ENCODE measurements around the gene KNDC1.

KNDC1 gene

GRCh38 chr10:133197786-133198185, 37.8 kb downstream of the KNDC1 start:
- Histone ChIP-seq H4K20me1 (ENCODE audit: insufficient read depth, low read length) (no peaks in the 10 kb centered on the region), H3K9ac (ENCODE audit: low read length) (no peak overlapping the region), H3K27ac (ENCODE audit: low read depth, low read length, poor library complexity, severe bottlenecking) (no peak overlapping the region), H2AFZ (ENCODE audit: low read length) (no peak overlapping the region), H3K79me2 (ENCODE audit: insufficient read depth, low read length) (no peaks in the 10 kb centered on the region), H3K4me1 (ENCODE audit: insufficient read depth, low read length, severe bottlenecking) (no peaks in the 10 kb centered on the region), H3K4me3 (ENCODE audit: low read depth, low read length, poor library complexity, severe bottlenecking) (no peak overlapping the region), H3K9me2 (ENCODE audit: low read depth, low read length) (no peaks in the 10 kb centered on the region), H3K9me3 (ENCODE audit: low read length) (no peaks in the 10 kb centered on the region), H3K4me2 (ENCODE audit: low read length) (no peak overlapping the region), H3K36me3 (ENCODE audit: insufficient read depth, low read length) (no peaks in the 10 kb centered on the region), H3K27me3 (ENCODE audit: insufficient read depth, low read length) (no peaks in the 10 kb centered on the region), H3F3A (ENCODE audit: insufficient read depth, low read length) (no peaks in the 10 kb centered on the region)
- no peak for TF ChIP-seq EZH2 (IDR thresholded peaks at IDR 0.05; ENCODE audit: borderline replicate concordance, low read length)
- TF ChIP-seq CTCF (IDR thresholded peaks at IDR 0.05; ENCODE audit: low read length), result no peak

GRCh38 chr10:133198206-133198605, 38.2 kb downstream of the KNDC1 start:
- no peaks in the 10 kb centered on the region for H4K20me1 ChIP-seq (ENCODE audit: insufficient read depth, low read length)
- H3K36me3 ChIP-seq (ENCODE audit: insufficient read depth, low read length), result no peaks in the 10 kb centered on the region
- no peak overlapping the region for H3K27ac ChIP-seq (ENCODE audit: low read depth, low read length, poor library complexity, severe bottlenecking)
- H3K79me2 ChIP-seq (ENCODE audit: insufficient read depth, low read length), result no peaks in the 10 kb centered on the region
- H3K9me2 ChIP-seq (ENCODE audit: low read depth, low read length), result no peaks in the 10 kb centered on the region
- H3K4me3 ChIP-seq (ENCODE audit: low read depth, low read length, poor library complexity, severe bottlenecking), result no peak overlapping the region
- TF ChIP-seq EZH2 (IDR thresholded peaks at IDR 0.05; ENCODE audit: borderline replicate concordance, low read length), result no peak
- no peak for TF ChIP-seq CTCF (IDR thresholded peaks at IDR 0.05; ENCODE audit: low read length)
- H3K9me3 ChIP-seq (ENCODE audit: low read length), result no peaks in the 10 kb centered on the region
- no peaks in the 10 kb centered on the region for H3K27me3 ChIP-seq (ENCODE audit: insufficient read depth, low read length)
- no peak overlapping the region for H2AFZ ChIP-seq (ENCODE audit: low read length)
- H3K9ac ChIP-seq (ENCODE audit: low read length), result no peak overlapping the region
- H3F3A ChIP-seq (ENCODE audit: insufficient read depth, low read length), result no peaks in the 10 kb centered on the region
- no peaks in the 10 kb centered on the region for H3K4me1 ChIP-seq (ENCODE audit: insufficient read depth, low read length, severe bottlenecking)
- H3K4me2 ChIP-seq (ENCODE audit: low read length), result no peak overlapping the region

- no peak overlapping the region for H3K27ac ChIP-seq (ENCODE audit: low read depth, low read length, poor library complexity, severe bottlenecking)
- no peaks in the 10 kb centered on the region for H3F3A ChIP-seq (ENCODE audit: insufficient read depth, low read length)
- no peaks in the 10 kb centered on the region for H3K36me3 ChIP-seq (ENCODE audit: insufficient read depth, low read length)
- no peak for TF ChIP-seq CTCF (IDR thresholded peaks at IDR 0.05; ENCODE audit: low read length)
- TF ChIP-seq EZH2 (IDR thresholded peaks at IDR 0.05; ENCODE audit: borderline replicate concordance, low read length), result no peak
- H3K9me2 ChIP-seq (ENCODE audit: low read depth, low read length), result no peaks in the 10 kb centered on the region
- H4K20me1 ChIP-seq (ENCODE audit: insufficient read depth, low read length), result no peaks in the 10 kb centered on the region
- H3K4me1 ChIP-seq (ENCODE audit: insufficient read depth, low read length, severe bottlenecking), result no peaks in the 10 kb centered on the region
- no peak overlapping the region for H2AFZ ChIP-seq (ENCODE audit: low read length)
- no peak overlapping the region for H3K4me2 ChIP-seq (ENCODE audit: low read length)
- H3K27me3 ChIP-seq (ENCODE audit: insufficient read depth, low read length), result no peaks in the 10 kb centered on the region
- H3K9me3 ChIP-seq (ENCODE audit: low read length), result no peaks in the 10 kb centered on the region
- H3K79me2 ChIP-seq (ENCODE audit: insufficient read depth, low read length), result no peaks in the 10 kb centered on the region
- no peak overlapping the region for H3K9ac ChIP-seq (ENCODE audit: low read length)
- H3K4me3 ChIP-seq (ENCODE audit: low read depth, low read length, poor library complexity, severe bottlenecking), result no peak overlapping the region
Measured at GRCh38 chr10:133198621-133199487, 38.8 kb downstream of the KNDC1 start.
